H9 (cell line): ENCODE results near the gene TOMT. TPM values are rescaled to one million over a fixed set of nuclear protein-coding genes. Genes with fewer than 3 reads are reported as not detected.
"Not testable (repeated sequence)": the region's sequence is repeated elsewhere in the genome, so short reads cannot be mapped to it uniquely, and the experiment has no call there.

Experiments
- DNase-seq: peaks from one replicate; pipeline ENCODE4 v3.0.0-alpha.2; 2017
- H2AFZ ChIP-seq: one replicate; pipeline ENCODE4 v1.6.1; 2013; ENCODE audit warnings: mild to moderate bottlenecking, low read length, control low read depth, moderate library complexity
- H2AK5ac ChIP-seq: 2 replicates; pipeline ENCODE4 v1.6.1; 2013; ENCODE audit warnings: low read length, control low read depth, mixed read lengths; ENCODE audit not compliant: insufficient read length
- H2BK120ac ChIP-seq: one replicate; pipeline ENCODE4 v1.6.1; 2013; ENCODE audit warnings: low read depth, mild to moderate bottlenecking, low read length, control low read depth, inconsistent platforms; ENCODE audit not compliant: poor library complexity, severe bottlenecking
- H2BK12ac ChIP-seq: 2 replicates; pipeline ENCODE4 v1.6.1; 2013; ENCODE audit warnings: low read length, control low read depth, mixed read lengths, low read depth; ENCODE audit not compliant: insufficient read length
- H2BK15ac ChIP-seq: 2 replicates; pipeline ENCODE4 v1.6.1; 2013; ENCODE audit warnings: low read depth, low read length, control low read depth
- H2BK20ac ChIP-seq: one replicate; pipeline ENCODE4 v1.6.1; 2013; ENCODE audit warnings: low read depth, mild to moderate bottlenecking, low read length, control low read depth, inconsistent platforms; ENCODE audit not compliant: poor library complexity, severe bottlenecking
- H2BK5ac ChIP-seq: 2 replicates; pipeline ENCODE4 v1.6.1; 2013; ENCODE audit warnings: low read length, control low read depth, mixed read lengths; ENCODE audit not compliant: insufficient read length
- H3K14ac ChIP-seq: 2 replicates; pipeline ENCODE4 v1.6.1; 2013; ENCODE audit warnings: low read length, control low read depth; ENCODE audit not compliant: insufficient read depth
- H3K18ac ChIP-seq: 2 replicates; pipeline ENCODE4 v1.6.1; 2013; ENCODE audit warnings: low read depth, mild to moderate bottlenecking, mixed read lengths, low read length, control low read depth; ENCODE audit not compliant: insufficient read length
- H3K23ac ChIP-seq: 2 replicates; pipeline ENCODE4 v1.6.1; 2013; ENCODE audit warnings: low read length, control low read depth, mixed read lengths, low read depth; ENCODE audit not compliant: insufficient read length
- H3K23me2 ChIP-seq: 2 replicates; pipeline ENCODE4 v1.6.1; 2013; ENCODE audit warnings: low read depth, mild to moderate bottlenecking, mixed read lengths, low read length, control low read depth; ENCODE audit not compliant: insufficient read length, poor library complexity, severe bottlenecking
- H3K27ac ChIP-seq: 2 replicates; pipeline ENCODE4 v1.5.1; 2013; ENCODE audit warnings: low read length, control low read depth, mixed read lengths, low read depth; ENCODE audit not compliant: insufficient read length
- H3K27me3 ChIP-seq: 2 replicates; pipeline ENCODE4 v1.6.1; 2013; ENCODE audit warnings: low read length, control low read depth, inconsistent platforms; ENCODE audit not compliant: insufficient read depth
- H3K4ac ChIP-seq: 2 replicates; pipeline ENCODE4 v1.6.1; 2013; ENCODE audit warnings: low read depth, mild to moderate bottlenecking, control low read depth, inconsistent platforms, low read length, moderate library complexity
- H3K4me1 ChIP-seq: 2 replicates; pipeline ENCODE4 v1.6.1; 2013; ENCODE audit warnings: low read length, control low read depth, inconsistent platforms; ENCODE audit not compliant: insufficient read depth
- H3K4me2 ChIP-seq: 2 replicates; pipeline ENCODE4 v1.6.1; 2013; ENCODE audit warnings: low read length, control low read depth, mixed read lengths; ENCODE audit not compliant: insufficient read length, insufficient read depth
- H3K56ac ChIP-seq: 2 replicates; pipeline ENCODE4 v1.6.1; 2013; ENCODE audit warnings: low read depth, mild to moderate bottlenecking, mixed read lengths, low read length, control low read depth; ENCODE audit not compliant: insufficient read length
- H3K79me1 ChIP-seq: 2 replicates; pipeline ENCODE4 v1.6.1; 2013; ENCODE audit warnings: low read depth, mild to moderate bottlenecking, moderate library complexity, low read length, control low read depth, inconsistent platforms; ENCODE audit not compliant: insufficient read depth, poor library complexity, severe bottlenecking
- H3K79me2 ChIP-seq: 2 replicates; pipeline ENCODE4 v1.6.1; 2013; ENCODE audit warnings: low read length, control low read depth, inconsistent platforms; ENCODE audit not compliant: insufficient read depth
- H3K9ac ChIP-seq: 2 replicates; pipeline ENCODE4 v1.6.1; 2013; ENCODE audit warnings: low read length, control low read depth, mixed read lengths; ENCODE audit not compliant: insufficient read length; ENCODE audit errors: extremely low read depth
- H3K9me3 ChIP-seq: one replicate; pipeline ENCODE4 v1.6.1; 2013; ENCODE audit warnings: low read depth, low read length, inconsistent platforms; ENCODE audit not compliant: control insufficient read depth
- H3T11ph ChIP-seq: one replicate; pipeline ENCODE4 v1.6.1; 2013; ENCODE audit warnings: mild to moderate bottlenecking, low read length, control low read depth, inconsistent platforms
- H4K20me1 ChIP-seq: one replicate; pipeline ENCODE4 v1.6.1; 2013; ENCODE audit not compliant: control insufficient read depth, insufficient read length, insufficient read depth
- H4K5ac ChIP-seq: 2 replicates; pipeline ENCODE4 v1.6.1; 2013; ENCODE audit warnings: low read depth, mild to moderate bottlenecking, mixed read lengths, low read length, control low read depth; ENCODE audit not compliant: insufficient read length
- H4K8ac ChIP-seq: replicated peaks from 2 replicates; pipeline ENCODE4 v1.6.1; 2013; ENCODE audit warnings: low read length, control low read depth, mixed read lengths, low read depth; ENCODE audit not compliant: insufficient read length
- H4K91ac ChIP-seq: 2 replicates; pipeline ENCODE4 v1.6.1; 2013; ENCODE audit warnings: low read depth, mild to moderate bottlenecking, moderate library complexity, mixed read lengths, low read length, control low read depth; ENCODE audit not compliant: insufficient read length
- H3K27ac Mint-ChIP-seq, 3 experiments: 2 replicates in 2 of 3; 3 replicates in 1 of 3; pipeline ENCODE4 v1.8.0; 2020 to 2021; ENCODE audit warnings: mixed read lengths in 3 of 3, mild to moderate bottlenecking in 1 of 3, moderate library complexity in 1 of 3
- H3K27me3 Mint-ChIP-seq: 2 replicates; pipeline ENCODE4 v1.8.0; 2021; ENCODE audit warnings: low read depth, mild to moderate bottlenecking, moderate library complexity, mixed read lengths
- H3K36me3 Mint-ChIP-seq, 3 experiments: 2 replicates in 2 of 3; 3 replicates in 1 of 3; pipeline ENCODE4 v1.8.0; 2020 to 2021; ENCODE audit warnings: low read depth in 3 of 3, mixed read lengths in 3 of 3; ENCODE audit not compliant: insufficient read depth in 1 of 3
- H3K4me1 Mint-ChIP-seq, 2 experiments: 2 replicates each; pipeline ENCODE4 v1.8.0; 2020; ENCODE audit warnings: mixed read lengths in 2 of 2
- H3K4me3 Mint-ChIP-seq, 2 experiments: 2 replicates in 1 of 2; 3 replicates in 1 of 2; pipeline ENCODE4 v1.8.0; 2020 to 2021; ENCODE audit warnings: mild to moderate bottlenecking in 2 of 2, mixed read lengths in 2 of 2, moderate library complexity in 1 of 2
- H3K9me3 Mint-ChIP-seq, 2 experiments: 2 replicates in 1 of 2; 3 replicates in 1 of 2; pipeline ENCODE4 v1.8.0; 2020; ENCODE audit warnings: mild to moderate bottlenecking in 2 of 2, mixed read lengths in 2 of 2, moderate library complexity in 1 of 2
- WGBS: extraction: QIAGEN DNeasy Blood & Tissue Kit; methylation state at CpG from one replicate; pipeline ENCODE4 v1.1.7; 2013; ENCODE audit warnings: missing lambda C conversion rate, low lambda C conversion rate, mixed read lengths; ENCODE audit not compliant: insufficient read length; ENCODE audit errors: extremely low coverage; 5-methylcytosine and 5-hydroxymethylcytosine counted together
- total RNA-seq: library from RNA; stranded (reverse); gene quantifications from 2 replicates; pipeline ENCODE4 v1.2.1, GENCODE V29; 2021
- TF ChIP-seq, protein P1 (sequence below): fragments of 200-600 bp; sonication (generic); conservative IDR thresholded peaks from 3 replicates; pipeline ENCODE4 v1.8.0; 2021; ENCODE audit warnings: antibody characterized with exemption, mild to moderate bottlenecking

Gene TOMT
- total RNA-seq, 1 experiment from 2014 or later: not detected

GRCh38 chr11:72141066-72141465, 35.3 kb downstream of the TOMT start:
- H2BK15ac ChIP-seq: no peak overlapping the region
- Mint-ChIP-seq H3K36me3 (no peaks in the 10 kb centered on the region), H3K27ac (no peak overlapping the region), H3K4me3 (no peak overlapping the region), H3K9me3 (no peaks in the 10 kb centered on the region; a peak in 1 of 5 replicates), H3K4me1 (peaks cover 3 to 5% of the 10 kb centered on the region in 2 experiments; a peak in 3 of 4 replicates), H3K27me3 (peaks cover 13% of the 10 kb centered on the region)
- H3K9ac ChIP-seq: no peak overlapping the region
- H3K56ac ChIP-seq: no peak overlapping the region
- H3K27me3 ChIP-seq: no peaks in the 10 kb centered on the region
- no peaks in the 10 kb centered on the region for H3K23me2 ChIP-seq
- H2AK5ac ChIP-seq: no peak overlapping the region
- H2AFZ ChIP-seq: no peak overlapping the region
- no peak overlapping the region for H3K14ac ChIP-seq
- no peak overlapping the region for H3K4me2 ChIP-seq
- no peak overlapping the region for H4K91ac ChIP-seq
- no peak overlapping the region for H2BK5ac ChIP-seq
- WGBS: no CpG with 5 or more reads among the region's 3 CpGs
- H4K5ac ChIP-seq: no peak overlapping the region
- H3K9me3 ChIP-seq: no peaks in the 10 kb centered on the region
- no peak overlapping the region for H4K8ac ChIP-seq
- no peaks in the 10 kb centered on the region for H3K79me2 ChIP-seq
- H3T11ph ChIP-seq: no peak overlapping the region
- H2BK20ac ChIP-seq: no peak overlapping the region
- H3K4me1 ChIP-seq: no peaks in the 10 kb centered on the region; the same call in none of the 2 replicates
- TF ChIP-seq, protein P1, sequence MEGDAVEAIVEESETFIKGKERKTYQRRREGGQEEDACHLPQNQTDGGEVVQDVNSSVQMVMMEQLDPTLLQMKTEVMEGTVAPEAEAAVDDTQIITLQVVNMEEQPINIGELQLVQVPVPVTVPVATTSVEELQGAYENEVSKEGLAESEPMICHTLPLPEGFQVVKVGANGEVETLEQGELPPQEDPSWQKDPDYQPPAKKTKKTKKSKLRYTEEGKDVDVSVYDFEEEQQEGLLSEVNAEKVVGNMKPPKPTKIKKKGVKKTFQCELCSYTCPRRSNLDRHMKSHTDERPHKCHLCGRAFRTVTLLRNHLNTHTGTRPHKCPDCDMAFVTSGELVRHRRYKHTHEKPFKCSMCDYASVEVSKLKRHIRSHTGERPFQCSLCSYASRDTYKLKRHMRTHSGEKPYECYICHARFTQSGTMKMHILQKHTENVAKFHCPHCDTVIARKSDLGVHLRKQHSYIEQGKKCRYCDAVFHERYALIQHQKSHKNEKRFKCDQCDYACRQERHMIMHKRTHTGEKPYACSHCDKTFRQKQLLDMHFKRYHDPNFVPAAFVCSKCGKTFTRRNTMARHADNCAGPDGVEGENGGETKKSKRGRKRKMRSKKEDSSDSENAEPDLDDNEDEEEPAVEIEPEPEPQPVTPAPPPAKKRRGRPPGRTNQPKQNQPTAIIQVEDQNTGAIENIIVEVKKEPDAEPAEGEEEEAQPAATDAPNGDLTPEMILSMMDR: no peak
- no peak overlapping the region for H2BK12ac ChIP-seq
- H3K23ac ChIP-seq: no peak overlapping the region
- no peak for DNase-seq
- no peak overlapping the region for H3K4ac ChIP-seq
- H4K20me1 ChIP-seq: no peaks in the 10 kb centered on the region
- H3K79me1 ChIP-seq: no peaks in the 10 kb centered on the region
- H2BK120ac ChIP-seq: no peak overlapping the region
- H3K18ac ChIP-seq: no peak overlapping the region
- no peak overlapping the region for H3K27ac ChIP-seq

DNA sequence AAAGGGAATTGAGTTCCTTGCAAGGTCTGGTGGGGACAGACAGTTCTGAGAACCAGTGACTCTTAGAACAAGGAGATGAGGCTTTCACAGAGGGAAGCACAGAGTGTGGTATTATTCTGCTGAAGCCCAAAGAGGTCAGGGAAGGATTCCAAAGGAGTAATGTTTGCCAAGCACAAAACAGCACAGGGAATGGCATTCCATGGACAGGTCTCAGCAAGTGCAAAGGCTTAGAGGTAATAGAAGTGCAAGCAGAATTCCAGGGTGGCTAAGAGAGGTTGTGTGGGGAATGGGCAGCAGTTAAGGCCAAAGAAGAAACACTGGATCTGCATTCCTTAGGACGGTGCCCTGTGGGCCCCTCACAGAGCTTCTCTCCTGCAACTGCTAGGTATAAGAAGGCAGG, 36.4 kb downstream of the TOMT start:
- not testable (repeated sequence) for H3K4ac ChIP-seq, H3K23ac ChIP-seq, H3K4me1 ChIP-seq, H3K9me3 Mint-ChIP-seq, DNase-seq, H4K91ac ChIP-seq, H3K4me3 Mint-ChIP-seq, H4K20me1 ChIP-seq, H2AFZ ChIP-seq, H2BK5ac ChIP-seq, H3K9ac ChIP-seq, H3K27ac ChIP-seq, H3K14ac ChIP-seq, H3K18ac ChIP-seq, H3K4me2 ChIP-seq, H2BK12ac ChIP-seq, H3K27me3 ChIP-seq, H3K23me2 ChIP-seq, H3K56ac ChIP-seq, H4K8ac ChIP-seq, H2AK5ac ChIP-seq, H3K79me1 ChIP-seq, H3K27ac Mint-ChIP-seq, H3T11ph ChIP-seq, H2BK120ac ChIP-seq, H4K5ac ChIP-seq, H3K9me3 ChIP-seq, H3K79me2 ChIP-seq, H2BK20ac ChIP-seq, H3K36me3 Mint-ChIP-seq, H2BK15ac ChIP-seq, H3K4me1 Mint-ChIP-seq
- peaks cover 11% of the 10 kb centered on the region for H3K27me3 Mint-ChIP-seq
- WGBS: no CpG with 5 or more reads among the region's 1 CpG
